Chondrocyte (in vitro differentiated cells): ENCODE results near the gene CDC20B. TPM values are rescaled to one million over a fixed set of nuclear protein-coding genes. Genes with fewer than 3 reads are reported as not detected.
A peak's percentile ranks its signal among the peaks of the same experiment; 100 is the strongest.

ENCODE experiments used
- DNase-seq: peaks from one replicate; pipeline ENCODE4 v3.0.0; 2021; ENCODE audit warnings: mixed read lengths, low spot score
- H3K27ac Mint-ChIP-seq: one replicate; pipeline ENCODE4 v1.8.0; 2021; ENCODE audit warnings: mild to moderate bottlenecking, moderate library complexity, mixed read lengths; ENCODE audit not compliant: unreplicated experiment
- H3K27me3 Mint-ChIP-seq: 2 replicates; pipeline ENCODE4 v1.8.0; 2021; ENCODE audit warnings: low read depth, mixed read lengths
- H3K36me3 Mint-ChIP-seq: 2 replicates; pipeline ENCODE4 v1.8.0; 2021; ENCODE audit warnings: low read depth, mixed read lengths
- H3K4me1 Mint-ChIP-seq: 2 replicates; pipeline ENCODE4 v1.8.0; 2021; ENCODE audit warnings: low read depth, mild to moderate bottlenecking, mixed read lengths
- H3K4me3 Mint-ChIP-seq: one replicate; pipeline ENCODE4 v1.8.0; 2021; ENCODE audit warnings: mild to moderate bottlenecking, moderate library complexity, mixed read lengths; ENCODE audit not compliant: unreplicated experiment
- H3K9me3 Mint-ChIP-seq: 2 replicates; pipeline ENCODE4 v1.8.0; 2021; ENCODE audit warnings: low read depth, mixed read lengths
- CTCF ChIP-seq: fragments of 200-600 bp; sonication (generic); IDR thresholded peaks from 2 replicates; pipeline ENCODE4 v1.5.0; 2021; ENCODE audit warnings: antibody characterized with exemption, mild to moderate bottlenecking, moderate library complexity
- microRNA-seq: library from miRNA; unstranded; fragments of <30 nt; microRNA quantifications from one replicate; pipeline ENCODE4 v1.2.0, GENCODE V29; 2020; ENCODE audit warnings: borderline number of aligned reads
- total RNA-seq: library from RNA; stranded (reverse); gene quantifications from 3 replicates; pipeline ENCODE4 v1.2.1, GENCODE V29; 2021

CDC20B gene
- total RNA-seq, 1 donor from 2014 or later: not detected

- Mint-ChIP-seq H3K27ac (no peak overlapping the region), H3K4me1 (peaks cover 7% of the 10 kb centered on the region), H3K4me3 (no peak overlapping the region), H3K27me3 (peaks cover 2% of the 10 kb centered on the region), H3K36me3 (no peaks in the 10 kb centered on the region), H3K9me3 (peaks cover 2% of the 10 kb centered on the region)
- no peak for DNase-seq
- TF ChIP-seq CTCF: no peak
Measured at GRCh38 chr5:55064523-55064922, 108.5 kb downstream of the CDC20B start.

- no peak for DNase-seq
- no peak overlapping the region for H3K4me3 Mint-ChIP-seq
- H3K4me1 Mint-ChIP-seq: peaks cover 7% of the 10 kb centered on the region
- H3K36me3 Mint-ChIP-seq: no peaks in the 10 kb centered on the region
- H3K27ac Mint-ChIP-seq: no peak overlapping the region
- TF ChIP-seq CTCF: no peak
- H3K9me3 Mint-ChIP-seq: peaks cover 2% of the 10 kb centered on the region
- H3K27me3 Mint-ChIP-seq: peaks cover 2% of the 10 kb centered on the region
Measured at GRCh38 chr5:55063899-55064298, 109.1 kb downstream of the CDC20B start.

- Mint-ChIP-seq H3K27ac (no peak overlapping the region), H3K4me1 (peaks cover 7% of the 10 kb centered on the region), H3K27me3 (peaks cover 4% of the 10 kb centered on the region), H3K9me3 (peaks cover 2% of the 10 kb centered on the region), H3K36me3 (no peaks in the 10 kb centered on the region), H3K4me3 (no peak overlapping the region)
- DNase-seq: no peak
- TF ChIP-seq CTCF: no peak
Measured at GRCh38 chr5:55063220-55063863, 109.6 kb downstream of the CDC20B start.

Small RNA genes lying within 50 kb of the gene (microRNA-seq; reads per million reads assigned to microRNA genes)
- gene MIR449A (19.4 reads per million, percentile 36 among the genes with 10 or more reads in this experiment), gene MIR449B (not detected), gene MIR449C (5.0 reads per million)

Other genes starting within 250 kb of the CDC20B start
- gene ESM1, start 187.6 kb downstream of the CDC20B start, total RNA-seq: not detected in 3 replicates
- not detected in 3 replicates for gene GZMK, start 148.9 kb downstream of the CDC20B start, total RNA-seq
- not detected in 3 replicates for gene GZMA, start 70.5 kb downstream of the CDC20B start, total RNA-seq
- gene GPX8, start 13.0 kb downstream of the CDC20B start, total RNA-seq: 196 to 212 TPM (median 198 TPM) in 3 replicates
- 0.15 TPM in 1 of 3 replicates, not detected in the others for gene MCIDAS, start 54.1 kb upstream of the CDC20B start, total RNA-seq
- 1.7 to 2.0 TPM in 2 of 3 replicates, not detected in the other for gene CCNO, start 60.4 kb upstream of the CDC20B start, total RNA-seq
- 22.2 to 32.2 TPM (median 23.0 TPM) in 3 replicates for gene DHX29, start 134.5 kb upstream of the CDC20B start, total RNA-seq
- 44.1 to 63.3 TPM (median 45.3 TPM) in 3 replicates for gene MTREX, start 134.8 kb upstream of the CDC20B start, total RNA-seq